ENCODE results near the gene C1D.

C1D gene

DNA sequence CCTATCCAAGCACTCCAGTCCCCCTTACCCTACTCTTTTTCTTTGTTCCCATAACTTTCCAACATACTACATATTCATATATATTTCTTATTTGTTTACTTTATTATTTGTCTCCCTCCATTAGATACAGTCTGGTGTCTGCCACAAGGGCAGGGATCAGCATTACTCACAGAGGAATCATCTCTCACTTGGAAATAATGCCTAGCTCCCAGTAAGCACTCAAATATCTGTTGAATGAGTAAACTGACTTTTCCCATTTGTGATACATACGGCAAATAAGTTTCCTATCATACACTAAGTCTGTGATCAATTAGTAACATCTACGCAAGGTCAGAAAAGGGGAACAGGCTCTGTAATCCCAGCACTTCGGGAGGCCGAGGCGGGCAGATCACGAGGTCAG, 18.7 kb downstream of the C1D start:
- Histone ChIP-seq H3K4me3 (replicated peaks; ENCODE audit: low read depth, low read length) (no peak overlapping the region), H3K27me3 (replicated peaks; ENCODE audit: control insufficient read depth, insufficient read depth, low read length) (no peaks in the 10 kb centered on the region), H3K36me3 (ENCODE audit: control insufficient read depth, insufficient read depth, low read length) (no peaks in the 10 kb centered on the region)
- TF ChIP-seq, protein P1, sequence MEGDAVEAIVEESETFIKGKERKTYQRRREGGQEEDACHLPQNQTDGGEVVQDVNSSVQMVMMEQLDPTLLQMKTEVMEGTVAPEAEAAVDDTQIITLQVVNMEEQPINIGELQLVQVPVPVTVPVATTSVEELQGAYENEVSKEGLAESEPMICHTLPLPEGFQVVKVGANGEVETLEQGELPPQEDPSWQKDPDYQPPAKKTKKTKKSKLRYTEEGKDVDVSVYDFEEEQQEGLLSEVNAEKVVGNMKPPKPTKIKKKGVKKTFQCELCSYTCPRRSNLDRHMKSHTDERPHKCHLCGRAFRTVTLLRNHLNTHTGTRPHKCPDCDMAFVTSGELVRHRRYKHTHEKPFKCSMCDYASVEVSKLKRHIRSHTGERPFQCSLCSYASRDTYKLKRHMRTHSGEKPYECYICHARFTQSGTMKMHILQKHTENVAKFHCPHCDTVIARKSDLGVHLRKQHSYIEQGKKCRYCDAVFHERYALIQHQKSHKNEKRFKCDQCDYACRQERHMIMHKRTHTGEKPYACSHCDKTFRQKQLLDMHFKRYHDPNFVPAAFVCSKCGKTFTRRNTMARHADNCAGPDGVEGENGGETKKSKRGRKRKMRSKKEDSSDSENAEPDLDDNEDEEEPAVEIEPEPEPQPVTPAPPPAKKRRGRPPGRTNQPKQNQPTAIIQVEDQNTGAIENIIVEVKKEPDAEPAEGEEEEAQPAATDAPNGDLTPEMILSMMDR (IDR thresholded peaks at IDR 0.05; ENCODE audit: insufficient read depth, low read length, poor library complexity, severe bottlenecking) = no peak
- no peak for DNase-seq (ENCODE audit: extremely low read depth, insufficient read length)

DNA sequence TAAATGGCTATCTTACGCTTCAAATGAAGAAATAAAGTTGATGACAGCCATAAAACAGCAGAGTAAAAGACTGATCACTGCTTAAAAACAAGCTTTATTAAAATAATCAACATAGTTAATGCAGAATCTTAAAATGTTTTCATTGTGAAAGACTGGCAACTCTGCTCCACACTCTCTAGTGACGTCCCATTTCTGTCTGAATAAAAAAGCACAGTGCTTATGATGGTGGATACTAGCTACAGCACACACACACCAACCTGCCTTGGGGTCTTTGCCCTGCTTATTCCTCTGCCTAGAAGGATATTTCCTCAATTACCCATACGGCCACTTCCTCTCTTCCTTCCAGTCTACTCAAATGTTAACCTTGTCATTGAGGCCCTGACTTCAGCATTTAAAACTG, 19.1 kb downstream of the C1D start:
- no peaks in the 10 kb centered on the region for H3K27me3 ChIP-seq (replicated peaks; ENCODE audit: control insufficient read depth, insufficient read depth, low read length)
- TF ChIP-seq, protein P1 (IDR thresholded peaks at IDR 0.05; ENCODE audit: insufficient read depth, low read length, poor library complexity, severe bottlenecking) = no peak
- no peaks in the 10 kb centered on the region for H3K36me3 ChIP-seq (ENCODE audit: control insufficient read depth, insufficient read depth, low read length)
- no peak overlapping the region for H3K4me3 ChIP-seq (replicated peaks; ENCODE audit: low read depth, low read length)
- DNase-seq (ENCODE audit: extremely low read depth, insufficient read length) = no peak

DNA sequence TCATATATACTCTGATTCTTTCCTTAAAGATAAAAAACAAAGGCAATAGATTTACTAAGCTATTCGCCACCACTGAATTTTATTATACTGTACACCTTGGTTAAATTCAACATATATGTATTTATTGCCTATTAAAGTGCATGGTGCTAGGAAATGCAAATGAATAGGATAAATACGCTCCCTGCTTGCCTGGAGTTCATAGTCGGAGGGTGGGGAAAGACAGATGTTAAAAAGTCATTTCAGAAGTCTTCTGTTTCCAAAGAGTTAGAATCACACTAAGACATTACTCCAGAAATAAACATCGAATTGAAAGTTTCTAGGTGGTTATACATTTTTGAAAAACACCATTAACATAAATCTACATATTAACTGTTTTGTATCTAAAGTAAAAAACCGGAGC, 19.8 kb downstream of the C1D start:
- no peak overlapping the region for H3K4me3 ChIP-seq (replicated peaks; ENCODE audit: low read depth, low read length)
- TF ChIP-seq, protein P1 (IDR thresholded peaks at IDR 0.05; ENCODE audit: insufficient read depth, low read length, poor library complexity, severe bottlenecking) = no peak
- no peaks in the 10 kb centered on the region for H3K27me3 ChIP-seq (replicated peaks; ENCODE audit: control insufficient read depth, insufficient read depth, low read length)
- H3K36me3 ChIP-seq (ENCODE audit: control insufficient read depth, insufficient read depth, low read length) = no peaks in the 10 kb centered on the region
- no peak for DNase-seq (ENCODE audit: extremely low read depth, insufficient read length)

DNA sequence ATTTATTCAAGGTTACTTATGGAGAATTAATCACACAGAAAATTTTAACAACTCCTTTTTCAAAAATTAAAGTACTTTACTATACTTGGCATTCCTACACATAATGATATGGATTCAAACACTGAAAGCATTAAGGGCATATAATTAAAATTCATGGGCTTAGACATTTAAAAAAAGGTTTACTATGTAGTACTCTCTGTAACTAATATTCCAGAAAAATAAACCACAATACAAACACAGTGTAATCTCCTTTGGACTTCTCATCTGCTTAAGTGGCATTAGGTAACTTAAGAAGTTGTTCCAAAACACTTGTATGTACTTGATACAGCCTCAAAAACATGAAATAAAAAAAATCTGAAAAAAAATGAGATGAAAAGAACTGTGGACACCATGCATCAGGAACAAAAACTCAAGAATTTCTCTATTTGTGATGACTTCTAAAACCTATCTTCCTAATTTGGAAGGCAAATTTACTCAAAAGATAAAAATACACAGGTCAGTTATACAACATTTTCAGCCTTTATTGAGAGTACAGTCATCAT, 21.0 kb downstream of the C1D start:
- no peak for DNase-seq (ENCODE audit: extremely low read depth, insufficient read length)
- no peaks in the 10 kb centered on the region for H3K36me3 ChIP-seq (ENCODE audit: control insufficient read depth, insufficient read depth, low read length)
- TF ChIP-seq, protein P1 (IDR thresholded peaks at IDR 0.05; ENCODE audit: insufficient read depth, low read length, poor library complexity, severe bottlenecking) = no peak
- H3K27me3 ChIP-seq (replicated peaks; ENCODE audit: control insufficient read depth, insufficient read depth, low read length) = no peaks in the 10 kb centered on the region
- H3K4me3 ChIP-seq (replicated peaks; ENCODE audit: low read depth, low read length) = no peak overlapping the region

DNA sequence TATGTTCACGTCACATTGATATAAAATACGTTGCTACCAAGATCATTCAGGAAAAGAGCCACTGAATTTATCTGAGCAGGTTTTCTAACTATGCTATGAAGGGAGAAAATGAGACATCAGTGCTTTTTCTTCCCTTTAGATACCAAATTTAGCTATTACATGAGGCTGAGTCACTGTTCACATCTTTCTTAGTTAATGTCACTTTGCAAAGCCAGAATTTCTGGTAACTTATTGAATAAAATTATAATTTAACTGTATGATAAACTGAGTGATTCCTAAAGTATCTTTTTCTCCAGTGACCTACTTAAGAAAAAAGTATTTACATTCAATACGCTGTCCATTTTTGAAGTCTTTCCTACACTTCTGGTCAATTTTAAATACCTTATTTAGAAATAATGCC, 22.7 kb downstream of the C1D start:
- Histone ChIP-seq H3K4me3 (replicated peaks; ENCODE audit: low read depth, low read length) (no peak overlapping the region), H3K36me3 (ENCODE audit: control insufficient read depth, insufficient read depth, low read length) (no peaks in the 10 kb centered on the region), H3K27me3 (replicated peaks; ENCODE audit: control insufficient read depth, insufficient read depth, low read length) (no peaks in the 10 kb centered on the region)
- TF ChIP-seq, protein P1 (IDR thresholded peaks at IDR 0.05; ENCODE audit: insufficient read depth, low read length, poor library complexity, severe bottlenecking) = no peak
- DNase-seq (ENCODE audit: extremely low read depth, insufficient read length) = no peak

DNA sequence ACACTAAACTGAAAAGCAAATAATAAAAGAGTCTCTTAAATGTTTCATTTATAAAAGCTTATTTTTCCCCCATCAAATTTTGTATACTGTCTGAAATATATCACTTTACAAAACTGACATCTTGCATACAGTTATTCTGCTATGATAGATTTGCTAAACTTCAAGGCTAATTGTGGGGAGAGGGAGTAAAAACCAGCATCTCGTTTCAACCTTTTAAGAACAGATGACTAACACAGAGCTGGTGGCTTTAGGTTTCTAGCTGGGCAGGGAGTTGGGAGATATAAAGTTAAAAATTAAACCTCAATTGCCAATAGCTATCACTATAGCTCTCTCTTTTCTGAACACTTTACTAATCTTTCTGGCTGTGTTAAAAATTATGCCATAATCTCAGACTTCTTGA, 23.5 kb downstream of the C1D start:
- DNase-seq (ENCODE audit: extremely low read depth, insufficient read length) = no peak
- TF ChIP-seq, protein P1 (IDR thresholded peaks at IDR 0.05; ENCODE audit: insufficient read depth, low read length, poor library complexity, severe bottlenecking) = no peak
- H3K27me3 ChIP-seq (replicated peaks; ENCODE audit: control insufficient read depth, insufficient read depth, low read length) = no peaks in the 10 kb centered on the region
- no peak overlapping the region for H3K4me3 ChIP-seq (replicated peaks; ENCODE audit: low read depth, low read length)
- H3K36me3 ChIP-seq (ENCODE audit: control insufficient read depth, insufficient read depth, low read length) = no peaks in the 10 kb centered on the region

Data from GM06990 (cell line).